AG08396 (cell line): Measurements from ENCODE around the gene PIK3R3.

Experiments used
- DNase-seq: peaks from one replicate; pipeline ENCODE4 v3.0.0; 2012; ENCODE audit warnings: low spot score, mixed read lengths

Gene PIK3R3

DNA sequence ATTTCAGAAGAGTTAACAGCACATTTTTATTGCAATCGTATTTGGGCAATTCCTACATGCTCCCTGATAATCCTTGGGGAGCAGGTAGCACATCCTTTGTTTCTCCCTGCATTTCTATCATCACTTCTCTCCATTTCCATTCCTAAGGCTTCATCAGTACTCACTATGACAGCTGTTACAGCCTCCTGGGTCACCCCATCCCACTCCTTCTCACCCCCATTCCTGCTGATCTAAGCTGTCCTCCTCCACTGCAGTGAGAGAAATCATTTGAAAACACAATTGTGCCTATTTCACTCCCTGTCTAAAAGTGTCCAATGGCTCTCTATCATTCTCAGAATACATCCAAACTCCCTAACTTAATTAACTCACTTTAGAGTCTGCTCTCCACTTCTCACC, 25.5 kb upstream of the PIK3R3 start:
- DNase-seq = no peak

DNA sequence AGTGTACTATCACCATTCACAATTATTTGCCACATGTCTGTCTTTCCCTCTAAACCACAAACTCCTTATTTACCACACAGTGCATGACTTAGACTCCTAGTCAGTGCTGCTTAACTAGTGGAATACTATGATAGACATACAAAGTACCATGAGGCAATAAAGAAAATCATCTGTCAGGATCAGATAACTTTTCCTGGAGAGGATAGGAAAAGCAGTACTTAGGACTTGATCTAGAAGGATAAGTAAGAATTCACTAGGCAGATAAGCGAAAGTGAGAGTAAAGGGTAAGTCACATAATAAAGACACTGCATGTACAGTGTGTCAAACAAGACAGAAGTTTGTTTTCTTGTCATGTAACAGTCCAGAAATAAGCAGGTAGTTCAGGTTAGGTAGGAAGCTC, 21.3 kb upstream of the PIK3R3 start:
- no peak for DNase-seq

GRCh38 chr1:46153228-46153627, 20.8 kb upstream of the PIK3R3 start:
- no peak for DNase-seq

GRCh38 chr1:46152016-46152415, 19.6 kb upstream of the PIK3R3 start:
- DNase-seq = peak; percentile 61

GRCh38 chr1:46150085-46150484, 17.7 kb upstream of the PIK3R3 start:
- no peak for DNase-seq

GRCh38 chr1:46148318-46148717, 15.9 kb upstream of the PIK3R3 start:
- DNase-seq = no peak

DNA sequence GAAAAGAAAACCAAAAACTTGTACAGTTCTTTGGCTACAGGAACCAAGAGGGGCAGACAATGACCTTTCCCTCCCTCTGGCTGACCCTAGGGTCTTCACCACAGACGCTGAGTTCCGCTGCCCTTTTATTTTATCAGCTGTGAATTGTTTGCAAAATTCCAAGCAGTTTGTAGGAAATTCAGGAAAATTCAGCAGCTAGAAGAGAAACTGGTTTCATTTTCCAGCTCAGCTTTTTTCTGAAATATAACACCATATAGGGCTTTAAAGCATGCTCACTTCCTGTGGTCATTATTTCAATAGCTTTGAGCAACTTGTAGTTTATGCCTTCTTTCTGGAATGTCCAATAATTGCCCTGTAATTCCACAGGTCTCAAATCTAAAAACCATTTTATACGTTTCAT, 5.5 kb upstream of the PIK3R3 start:
- peak; percentile 30 for DNase-seq

- no peak for DNase-seq
These were observed 4.3 kb upstream of the PIK3R3 start for GRCh38 chr1:46136711-46137110.

DNA sequence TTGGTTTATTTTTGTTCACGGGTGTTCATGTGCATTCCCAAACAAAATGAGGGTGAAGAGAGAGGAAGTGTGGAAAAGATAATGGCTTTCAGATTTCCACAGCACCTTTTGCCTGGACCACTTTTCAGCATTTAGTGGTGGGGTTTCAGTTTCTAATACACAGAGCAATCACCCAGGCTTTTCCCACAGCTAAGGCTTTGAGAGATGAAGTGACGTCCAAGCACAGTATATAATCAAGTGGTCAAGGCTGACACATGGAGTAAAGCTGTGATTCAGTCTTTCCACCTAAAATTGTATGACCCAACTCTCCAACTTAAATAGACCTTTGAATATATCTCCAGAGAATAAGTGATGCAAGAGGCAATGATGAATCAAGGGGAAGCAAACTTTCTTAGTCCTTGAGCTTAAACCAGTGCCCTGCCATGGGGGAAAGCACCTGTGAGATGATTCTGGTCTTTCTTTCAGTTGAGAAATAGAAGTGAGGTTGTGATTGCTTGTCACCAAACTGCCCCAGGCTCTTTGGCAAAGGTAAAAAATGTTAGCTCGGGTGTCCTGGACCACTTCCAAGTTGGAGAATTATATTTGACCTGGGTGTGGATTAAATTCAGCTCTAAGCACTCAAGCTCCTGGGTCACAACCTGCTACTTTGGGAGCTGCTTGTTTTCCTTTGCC, 2.4 kb upstream of the PIK3R3 start:
- DNase-seq = peak; percentile 37

DNA sequence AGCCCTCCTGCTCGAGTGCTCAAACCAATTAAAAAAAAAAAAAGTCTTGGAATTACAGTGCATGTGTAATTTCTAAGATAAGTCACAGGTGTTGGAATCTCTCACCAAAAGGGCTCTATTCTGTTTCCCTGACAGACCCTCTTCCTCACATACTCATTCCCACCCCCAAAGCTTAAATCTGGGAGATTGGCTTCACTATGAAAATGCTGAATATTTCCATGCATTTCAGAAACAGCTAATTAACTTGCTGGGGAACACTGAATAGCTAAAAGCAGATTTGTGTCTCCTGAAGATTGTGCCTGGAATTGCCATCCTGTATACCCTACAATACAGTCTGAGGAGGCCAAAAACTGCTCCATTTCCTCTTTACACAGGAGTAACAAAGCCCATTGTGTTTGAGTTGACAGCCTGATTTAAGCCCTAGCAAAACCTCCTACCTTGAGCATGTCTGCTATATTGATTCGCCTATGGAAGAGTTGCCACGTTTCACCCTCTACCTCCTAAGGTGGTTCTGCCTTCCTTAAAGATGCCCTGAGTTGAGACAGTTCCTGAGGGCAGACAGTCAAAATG, 1.4 kb upstream of the PIK3R3 start:
- no peak for DNase-seq

- peak; percentile 66 for DNase-seq
These were observed 791 bp upstream of the PIK3R3 start for GRCh38 chr1:46133181-46133658.

- DNase-seq = no peak
These were observed 509 bp downstream of the PIK3R3 start for GRCh38 chr1:46131712-46132528.

GRCh38 chr1:46131093-46131492, 1.3 kb downstream of the PIK3R3 start:
- no peak for DNase-seq

DNA sequence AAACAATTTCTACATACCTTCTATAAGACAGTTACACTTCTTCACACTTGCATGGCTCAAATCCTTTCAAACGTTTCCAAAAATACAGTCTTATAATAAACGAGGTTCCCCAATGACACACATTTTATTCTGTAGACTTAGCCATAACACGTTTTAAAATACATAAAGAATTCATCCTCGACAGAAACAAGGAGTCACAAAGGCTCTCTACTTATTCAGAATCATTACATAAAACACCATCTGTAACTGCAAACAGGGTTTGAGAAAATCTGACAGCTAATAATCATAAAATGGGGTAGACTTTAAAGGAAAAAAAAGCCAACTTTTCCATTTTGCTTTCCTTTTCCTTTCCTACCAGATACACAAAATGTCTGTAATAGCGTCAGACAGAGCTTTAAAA, 1.8 kb downstream of the PIK3R3 start:
- no peak for DNase-seq

DNA sequence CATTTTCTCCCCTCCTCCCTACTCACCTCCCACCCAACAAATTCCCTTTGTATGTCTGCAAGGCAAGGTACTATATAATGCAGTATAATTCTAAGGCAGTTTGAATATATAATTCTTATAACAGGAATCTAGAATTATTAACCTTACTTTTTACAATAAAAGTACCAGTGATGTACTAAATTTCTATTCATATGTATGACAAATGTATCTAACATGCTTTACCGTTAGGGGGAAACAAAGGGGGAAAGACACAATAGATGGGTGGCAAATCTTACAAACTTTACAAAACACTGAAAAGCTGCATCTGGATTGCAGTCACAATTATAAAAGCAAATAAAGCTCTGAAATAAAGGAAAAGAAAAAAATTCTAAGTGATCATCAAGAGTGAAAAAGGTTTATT, 2.3 kb downstream of the PIK3R3 start:
- DNase-seq = no peak

GRCh38 chr1:46128344-46128743, 4.1 kb downstream of the PIK3R3 start:
- no peak for DNase-seq

DNA sequence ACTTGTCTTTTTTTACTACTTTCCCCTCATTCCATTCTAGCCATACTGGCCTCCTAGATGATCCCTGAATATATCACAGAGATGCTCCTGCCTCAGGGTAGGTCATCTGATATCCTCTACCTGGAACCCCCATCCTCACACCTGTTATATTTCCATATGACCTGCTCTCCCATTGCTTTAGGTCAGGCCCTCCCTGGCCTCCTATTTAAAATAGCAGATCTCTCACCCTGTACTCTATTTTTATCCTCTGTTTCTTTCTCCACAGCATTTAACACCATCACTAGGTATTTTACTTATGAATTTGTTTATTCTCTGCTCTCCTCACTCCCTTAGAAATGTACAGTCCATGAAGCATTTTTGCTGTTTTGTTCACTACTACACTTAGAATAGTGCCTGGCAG, 13.6 kb downstream of the PIK3R3 start:
- DNase-seq = no peak

DNA sequence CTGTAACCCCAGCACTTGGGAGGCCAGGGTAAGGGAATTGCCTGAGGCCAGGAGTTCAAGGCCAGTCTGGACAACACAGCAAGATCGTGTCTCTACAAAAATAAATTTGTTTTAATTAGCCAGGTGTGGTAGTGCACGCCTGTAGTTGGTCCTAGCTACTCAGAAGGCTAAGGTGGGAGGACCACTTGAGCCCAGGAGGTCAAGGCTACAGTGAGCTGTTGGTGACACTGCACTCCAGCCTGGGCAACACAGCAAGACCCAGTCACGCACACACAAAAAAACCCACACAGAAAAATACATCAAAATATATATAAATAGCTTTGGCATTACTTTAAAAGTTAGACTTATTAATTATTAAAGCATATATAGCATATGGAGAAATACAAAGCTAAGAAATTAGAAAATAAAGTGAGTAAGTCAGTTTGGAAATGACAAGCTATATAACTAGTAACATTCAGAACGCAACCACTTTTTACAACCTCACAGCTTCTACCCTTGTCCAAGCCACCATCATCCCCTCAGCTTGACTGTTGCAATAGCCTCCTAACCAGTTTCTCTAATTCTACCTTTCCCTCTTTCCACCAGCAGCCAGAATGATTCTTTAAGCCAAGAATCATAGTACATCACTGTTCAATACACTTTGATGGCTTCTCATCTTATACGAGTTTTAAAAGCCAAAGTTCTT, 14.5 kb downstream of the PIK3R3 start:
- DNase-seq = no peak

DNA sequence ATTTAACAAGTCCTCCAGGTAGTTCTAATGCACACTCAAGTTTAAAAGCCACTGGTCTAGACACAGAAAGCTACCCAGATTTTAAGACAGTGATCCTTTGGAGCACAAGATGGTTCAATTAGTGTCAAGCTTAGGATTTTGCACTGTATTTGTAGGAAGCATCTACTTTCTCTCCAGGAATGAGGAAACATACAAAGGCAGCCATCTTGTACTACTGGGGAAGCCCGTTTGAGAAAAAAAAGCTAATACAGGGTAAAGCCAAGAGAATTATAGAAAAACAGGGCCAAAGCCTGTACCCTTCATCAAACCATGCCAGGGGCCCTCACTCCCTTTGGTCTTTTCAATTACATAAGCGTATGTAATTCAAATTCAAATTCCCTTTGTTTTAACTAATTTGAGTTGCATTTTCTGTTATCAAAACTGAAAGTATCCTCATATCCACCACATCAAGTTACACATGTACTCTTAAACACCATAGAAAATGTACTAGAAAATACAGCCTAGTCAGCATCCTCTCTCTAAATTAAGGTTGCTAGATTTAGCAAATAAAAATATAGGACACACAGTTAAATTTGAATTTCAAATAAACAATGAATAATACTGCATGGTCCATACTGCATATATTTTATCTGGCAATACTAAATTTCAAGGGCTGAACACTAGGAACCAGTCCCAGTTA, 17.4 kb downstream of the PIK3R3 start:
- DNase-seq = no peak

GRCh38 chr1:46113948-46114347, 18.5 kb downstream of the PIK3R3 start:
- DNase-seq = no peak

- DNase-seq = no peak
These were observed 20.3 kb downstream of the PIK3R3 start for GRCh38 chr1:46112108-46112507.

- no peak for DNase-seq
These were observed 21.9 kb downstream of the PIK3R3 start for GRCh38 chr1:46110521-46110920.
